GM19238 (cell line): Measurements from ENCODE around the gene OSR1.
"Not testable (repeated sequence)": the region's sequence is repeated elsewhere in the genome, so short reads cannot be mapped to it uniquely, and the experiment has no call there.

ENCODE experiments used
- DNase-seq: peaks from one replicate; pipeline ENCODE4 v3.0.0; 2011; ENCODE audit warnings: low spot score; ENCODE audit not compliant: insufficient read length

The OSR1 gene

GRCh38 chr2:19332503-19332902 is 25.9 kb downstream of the OSR1 start:
- DNase-seq, result no peak

GRCh38 chr2:19331450-19331849 is 27.0 kb downstream of the OSR1 start:
- no peak for DNase-seq

- DNase-seq, result no peak
Measured at GRCh38 chr2:19330436-19330835, 28.0 kb downstream of the OSR1 start.

- no peak for DNase-seq
Measured at GRCh38 chr2:19329445-19329844, 29.0 kb downstream of the OSR1 start.

GRCh38 chr2:19327496-19327895 is 30.9 kb downstream of the OSR1 start:
- no peak for DNase-seq

GRCh38 chr2:19321946-19322345 is 36.5 kb downstream of the OSR1 start:
- no peak for DNase-seq

GRCh38 chr2:19320813-19321212 is 37.6 kb downstream of the OSR1 start:
- DNase-seq, result no peak

GRCh38 chr2:19319698-19320097 is 38.7 kb downstream of the OSR1 start:
- DNase-seq, result no peak

- no peak for DNase-seq
Measured at GRCh38 chr2:19319064-19319463, 39.4 kb downstream of the OSR1 start.

- DNase-seq, result no peak
Measured at GRCh38 chr2:19313553-19313952, 44.9 kb downstream of the OSR1 start.

- no peak for DNase-seq
Measured at GRCh38 chr2:19312949-19313348, 45.5 kb downstream of the OSR1 start.

GRCh38 chr2:19306065-19306464 is 52.4 kb downstream of the OSR1 start:
- DNase-seq, result not testable (repeated sequence)

- DNase-seq, result not testable (repeated sequence)
Measured at GRCh38 chr2:19305400-19306055, 52.9 kb downstream of the OSR1 start.

GRCh38 chr2:19301706-19302105 is 56.7 kb downstream of the OSR1 start:
- DNase-seq, result no peak
